HepG2 (cell line): ENCODE measurements around the gene DNMT3A.

Source experiments
- ATF3 ChIP-seq: sonication (generic); formaldehyde crosslinking; IDR thresholded peaks from 2 replicates; pipeline ENCODE4 v1.4.0; 2020; ENCODE audit warnings: missing genetic modification reagents
- CHD2 ChIP-seq: IDR thresholded peaks from 2 replicates; pipeline ENCODE4 v1.6.1; 2011; ENCODE audit warnings: low read depth, low read length, improper control_type of control experiment
- FIP1L1 ChIP-seq: fragments of 200-400 bp; formaldehyde crosslinking; IDR thresholded peaks from 2 replicates; pipeline ENCODE4 v1.6.1; 2018; ENCODE audit warnings: low read depth, mild to moderate bottlenecking, low read length, moderate library complexity, borderline replicate concordance; ENCODE audit not compliant: insufficient read depth
- HMG20A ChIP-seq: IDR thresholded peaks from 2 replicates; pipeline ENCODE4 v1.6.1; 2016; ENCODE audit warnings: borderline replicate concordance
- MAX ChIP-seq: IDR thresholded peaks from 2 replicates; pipeline ENCODE4 v1.6.1; 2012; ENCODE audit warnings: inconsistent platforms
- NFE2L2 ChIP-seq: fragments of 150-350 bp; IDR thresholded peaks from 2 replicates; pipeline ENCODE4 v1.6.1; 2014; ENCODE audit warnings: low read length
- NFRKB ChIP-seq: fragments of 450-650 bp; IDR thresholded peaks from 2 replicates; pipeline ENCODE4 v1.6.1; 2017
- PCBP1 ChIP-seq: fragments of 200-400 bp; formaldehyde crosslinking; IDR thresholded peaks from 2 replicates; pipeline ENCODE4 v1.6.1; 2017; ENCODE audit warnings: mild to moderate bottlenecking, low read depth, low read length, borderline replicate concordance
- RFX5 ChIP-seq: IDR thresholded peaks from 2 replicates; pipeline ENCODE4 v1.6.1; 2011; ENCODE audit warnings: low read depth, low read length, improper control_type of control experiment
- TCF7 ChIP-seq: sonication (generic); IDR thresholded peaks from 2 replicates; pipeline ENCODE4 v1.6.1; 2016; ENCODE audit warnings: antibody characterized with exemption, low read depth
- ZGPAT ChIP-seq: IDR thresholded peaks from 2 replicates; pipeline ENCODE4 v1.6.1; 2016; ENCODE audit warnings: mild to moderate bottlenecking
- TF ChIP-seq, protein P1 (sequence below): sonication (generic); formaldehyde crosslinking; IDR thresholded peaks from 2 replicates; pipeline ENCODE4 v1.5.0; 2020; ENCODE audit warnings: mild to moderate bottlenecking, missing genetic modification reagents, moderate library complexity

GRCh38 chr2:25280051-25280687 is 61.6 kb downstream of the DNMT3A start:
- TF ChIP-seq FIP1L1 (no peak), HMG20A (CRISPR knock-in tag) (no peak), PCBP1 (no peak), ATF3 (CRISPR knock-in tag) (no peak), RFX5 (no peak), ZGPAT (CRISPR knock-in tag) (no peak), NFRKB (no peak), MAX (no peak), TCF7 (no peak), NFE2L2 (no peak), CHD2 (no peak)
- TF ChIP-seq, protein P1, sequence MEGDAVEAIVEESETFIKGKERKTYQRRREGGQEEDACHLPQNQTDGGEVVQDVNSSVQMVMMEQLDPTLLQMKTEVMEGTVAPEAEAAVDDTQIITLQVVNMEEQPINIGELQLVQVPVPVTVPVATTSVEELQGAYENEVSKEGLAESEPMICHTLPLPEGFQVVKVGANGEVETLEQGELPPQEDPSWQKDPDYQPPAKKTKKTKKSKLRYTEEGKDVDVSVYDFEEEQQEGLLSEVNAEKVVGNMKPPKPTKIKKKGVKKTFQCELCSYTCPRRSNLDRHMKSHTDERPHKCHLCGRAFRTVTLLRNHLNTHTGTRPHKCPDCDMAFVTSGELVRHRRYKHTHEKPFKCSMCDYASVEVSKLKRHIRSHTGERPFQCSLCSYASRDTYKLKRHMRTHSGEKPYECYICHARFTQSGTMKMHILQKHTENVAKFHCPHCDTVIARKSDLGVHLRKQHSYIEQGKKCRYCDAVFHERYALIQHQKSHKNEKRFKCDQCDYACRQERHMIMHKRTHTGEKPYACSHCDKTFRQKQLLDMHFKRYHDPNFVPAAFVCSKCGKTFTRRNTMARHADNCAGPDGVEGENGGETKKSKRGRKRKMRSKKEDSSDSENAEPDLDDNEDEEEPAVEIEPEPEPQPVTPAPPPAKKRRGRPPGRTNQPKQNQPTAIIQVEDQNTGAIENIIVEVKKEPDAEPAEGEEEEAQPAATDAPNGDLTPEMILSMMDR (CRISPR knock-in tag), result no peak
